ENCODE measurements around the gene KCNH4. TPM values are rescaled to one million over a fixed set of nuclear protein-coding genes. Genes with fewer than 3 reads are reported as not detected.

Gene KCNH4
- total and polyA plus RNA-seq, 2 of the 13 experiments (the other 11 are each of a cell fraction or from before 2014, with no cell fraction given) = 0.01 to 0.09 TPM

DNA sequence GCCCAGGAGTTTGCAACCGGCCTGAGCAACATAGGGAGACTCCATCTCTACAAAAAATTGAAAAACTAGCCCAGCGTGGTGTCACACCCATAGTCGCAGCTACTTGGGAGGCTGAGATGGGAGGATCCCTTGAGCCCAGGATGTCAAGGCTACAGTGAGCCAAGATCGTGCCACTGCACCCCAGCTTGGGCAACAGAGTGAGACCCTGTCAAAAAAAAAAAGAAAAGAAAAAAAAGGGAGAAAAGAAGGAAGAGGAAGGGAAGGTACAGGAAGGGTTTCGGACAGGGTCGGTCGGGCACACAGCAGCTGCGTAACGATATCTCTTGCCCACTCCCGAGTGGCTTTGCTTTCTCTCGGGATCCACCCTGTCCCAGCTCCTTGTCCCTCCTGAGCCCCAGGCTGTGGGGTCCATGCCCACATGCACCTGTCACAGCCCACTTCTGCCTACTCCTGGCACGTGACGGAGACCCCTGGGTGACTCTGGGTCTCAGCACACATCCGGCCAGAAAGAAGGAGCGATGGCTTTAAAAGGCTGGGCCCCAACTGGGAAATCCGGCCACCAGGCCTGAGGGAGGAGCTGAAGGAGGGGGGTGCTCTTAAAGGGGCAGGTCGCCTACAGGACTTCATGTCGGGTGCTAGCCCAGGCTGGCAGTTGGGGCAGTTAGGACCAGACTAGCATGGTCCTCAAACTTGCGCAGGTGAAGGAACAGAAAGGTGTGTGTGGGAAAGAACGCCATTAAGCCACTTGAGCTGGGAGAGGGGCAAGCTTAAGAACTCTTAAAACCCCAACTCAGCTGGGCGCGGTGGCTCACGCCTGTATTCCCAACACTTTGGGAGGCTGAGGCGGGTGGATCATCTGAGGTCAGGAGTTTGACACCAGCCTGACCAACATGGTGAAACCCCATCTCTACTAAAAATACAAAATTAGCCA, 13.3 kb upstream of the KCNH4 start, which contains the start of gene GHDC (continued):
- TF ChIP-seq, protein P1, sequence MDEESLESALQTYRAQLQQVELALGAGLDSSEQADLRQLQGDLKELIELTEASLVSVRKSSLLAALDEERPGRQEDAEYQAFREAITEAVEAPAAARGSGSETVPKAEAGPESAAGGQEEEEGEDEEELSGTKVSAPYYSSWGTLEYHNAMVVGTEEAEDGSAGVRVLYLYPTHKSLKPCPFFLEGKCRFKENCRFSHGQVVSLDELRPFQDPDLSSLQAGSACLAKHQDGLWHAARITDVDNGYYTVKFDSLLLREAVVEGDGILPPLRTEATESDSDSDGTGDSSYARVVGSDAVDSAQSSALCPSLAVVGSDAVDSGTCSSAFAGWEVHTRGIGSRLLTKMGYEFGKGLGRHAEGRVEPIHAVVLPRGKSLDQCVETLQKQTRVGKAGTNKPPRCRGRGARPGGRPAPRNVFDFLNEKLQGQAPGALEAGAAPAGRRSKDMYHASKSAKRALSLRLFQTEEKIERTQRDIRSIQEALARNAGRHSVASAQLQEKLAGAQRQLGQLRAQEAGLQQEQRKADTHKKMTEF (CRISPR knock-in tag; IDR thresholded peaks at IDR 0.05) = peak; percentile 83
- TF ChIP-seq, protein P2, sequence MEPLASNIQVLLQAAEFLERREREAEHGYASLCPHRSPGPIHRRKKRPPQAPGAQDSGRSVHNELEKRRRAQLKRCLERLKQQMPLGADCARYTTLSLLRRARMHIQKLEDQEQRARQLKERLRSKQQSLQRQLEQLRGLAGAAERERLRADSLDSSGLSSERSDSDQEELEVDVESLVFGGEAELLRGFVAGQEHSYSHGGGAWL (CRISPR knock-in tag; IDR thresholded peaks at IDR 0.05) = peak; percentile 83; the same call in 1 of the 2 replicates
- TF ChIP-seq, protein P3, sequence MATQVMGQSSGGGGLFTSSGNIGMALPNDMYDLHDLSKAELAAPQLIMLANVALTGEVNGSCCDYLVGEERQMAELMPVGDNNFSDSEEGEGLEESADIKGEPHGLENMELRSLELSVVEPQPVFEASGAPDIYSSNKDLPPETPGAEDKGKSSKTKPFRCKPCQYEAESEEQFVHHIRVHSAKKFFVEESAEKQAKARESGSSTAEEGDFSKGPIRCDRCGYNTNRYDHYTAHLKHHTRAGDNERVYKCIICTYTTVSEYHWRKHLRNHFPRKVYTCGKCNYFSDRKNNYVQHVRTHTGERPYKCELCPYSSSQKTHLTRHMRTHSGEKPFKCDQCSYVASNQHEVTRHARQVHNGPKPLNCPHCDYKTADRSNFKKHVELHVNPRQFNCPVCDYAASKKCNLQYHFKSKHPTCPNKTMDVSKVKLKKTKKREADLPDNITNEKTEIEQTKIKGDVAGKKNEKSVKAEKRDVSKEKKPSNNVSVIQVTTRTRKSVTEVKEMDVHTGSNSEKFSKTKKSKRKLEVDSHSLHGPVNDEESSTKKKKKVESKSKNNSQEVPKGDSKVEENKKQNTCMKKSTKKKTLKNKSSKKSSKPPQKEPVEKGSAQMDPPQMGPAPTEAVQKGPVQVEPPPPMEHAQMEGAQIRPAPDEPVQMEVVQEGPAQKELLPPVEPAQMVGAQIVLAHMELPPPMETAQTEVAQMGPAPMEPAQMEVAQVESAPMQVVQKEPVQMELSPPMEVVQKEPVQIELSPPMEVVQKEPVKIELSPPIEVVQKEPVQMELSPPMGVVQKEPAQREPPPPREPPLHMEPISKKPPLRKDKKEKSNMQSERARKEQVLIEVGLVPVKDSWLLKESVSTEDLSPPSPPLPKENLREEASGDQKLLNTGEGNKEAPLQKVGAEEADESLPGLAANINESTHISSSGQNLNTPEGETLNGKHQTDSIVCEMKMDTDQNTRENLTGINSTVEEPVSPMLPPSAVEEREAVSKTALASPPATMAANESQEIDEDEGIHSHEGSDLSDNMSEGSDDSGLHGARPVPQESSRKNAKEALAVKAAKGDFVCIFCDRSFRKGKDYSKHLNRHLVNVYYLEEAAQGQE (IDR thresholded peaks at IDR 0.05; ENCODE audit: borderline replicate concordance in 1 of 2, low read depth in 1 of 2, low read length in 2 of 2) = peak in 1 of 2 experiments; percentile 32; a peak in 1 of 4 replicates
- TF ChIP-seq ZNF607 (CRISPR knock-in tag; IDR thresholded peaks at IDR 0.05; ENCODE audit: borderline replicate concordance) (peak; percentile 52; the same call in 1 of the 2 replicates), ZNF879 (CRISPR knock-in tag; IDR thresholded peaks at IDR 0.05) (no peak), SAP130 (CRISPR knock-in tag; IDR thresholded peaks at IDR 0.05; ENCODE audit: low read depth) (peak; percentile 92), SIN3A (IDR thresholded peaks at IDR 0.05; ENCODE audit: borderline replicate concordance, low read depth, low read length) (no peak), ZEB1 (IDR thresholded peaks at IDR 0.05; ENCODE audit: insufficient replicate concordance, low read depth) (peak; percentile 28), ZNF446 (CRISPR knock-in tag; IDR thresholded peaks at IDR 0.05) (no peak), ZNF772 (CRISPR knock-in tag; IDR thresholded peaks at IDR 0.05) (peak; percentile 84), KDM2A (CRISPR knock-in tag; IDR thresholded peaks at IDR 0.05; ENCODE audit: borderline replicate concordance, low read depth) (peak; percentile 78; the same call in 1 of the 2 replicates), ZNF558 (CRISPR knock-in tag; IDR thresholded peaks at IDR 0.05; ENCODE audit: borderline replicate concordance) (0 out of 2 replicates have a peak, but pooled peaks have one; percentile 47), ZMYM3 (CRISPR knock-in tag; IDR thresholded peaks at IDR 0.05) (peak; percentile 97), TAF1 (CRISPR knock-in tag; IDR thresholded peaks at IDR 0.05) (peak; percentile 78; the same call in 1 of the 2 replicates), RFXAP (CRISPR knock-in tag; IDR thresholded peaks at IDR 0.05; ENCODE audit: borderline replicate concordance) (peak; percentile 63; the same call in 1 of the 2 replicates), ZBTB38 (CRISPR knock-in tag; IDR thresholded peaks at IDR 0.05) (peak; percentile 38; the same call in 1 of the 2 replicates), ZC3H13 (CRISPR knock-in tag; IDR thresholded peaks at IDR 0.05) (no peak), ZNF296 (CRISPR knock-in tag; conservative IDR thresholded peaks at IDR 0.05) (0 out of 2 replicates have a peak, but pooled peaks have one; percentile 32), HOXD1 (CRISPR knock-in tag; IDR thresholded peaks at IDR 0.05) (peak; percentile 63; the same call in 1 of the 2 replicates)
- TF ChIP-seq, protein P4, sequence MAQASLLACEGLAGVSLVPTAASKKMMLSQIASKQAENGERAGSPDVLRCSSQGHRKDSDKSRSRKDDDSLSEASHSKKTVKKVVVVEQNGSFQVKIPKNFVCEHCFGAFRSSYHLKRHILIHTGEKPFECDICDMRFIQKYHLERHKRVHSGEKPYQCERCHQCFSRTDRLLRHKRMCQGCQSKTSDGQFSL (CRISPR knock-in tag; IDR thresholded peaks at IDR 0.05) = peak; percentile 100
- TF ChIP-seq, protein P5, sequence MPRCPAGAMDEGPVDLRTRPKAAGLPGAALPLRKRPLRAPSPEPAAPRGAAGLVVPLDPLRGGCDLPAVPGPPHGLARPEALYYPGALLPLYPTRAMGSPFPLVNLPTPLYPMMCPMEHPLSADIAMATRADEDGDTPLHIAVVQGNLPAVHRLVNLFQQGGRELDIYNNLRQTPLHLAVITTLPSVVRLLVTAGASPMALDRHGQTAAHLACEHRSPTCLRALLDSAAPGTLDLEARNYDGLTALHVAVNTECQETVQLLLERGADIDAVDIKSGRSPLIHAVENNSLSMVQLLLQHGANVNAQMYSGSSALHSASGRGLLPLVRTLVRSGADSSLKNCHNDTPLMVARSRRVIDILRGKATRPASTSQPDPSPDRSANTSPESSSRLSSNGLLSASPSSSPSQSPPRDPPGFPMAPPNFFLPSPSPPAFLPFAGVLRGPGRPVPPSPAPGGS (CRISPR knock-in tag; IDR thresholded peaks at IDR 0.05) = peak; percentile 54; the same call in 1 of the 2 replicates

Data from HepG2 (cell line).